Measurements from ENCODE around the gene SV2B.
A peak's percentile ranks its signal among the peaks of the same experiment; 100 is the strongest.

Gene SV2B

DNA sequence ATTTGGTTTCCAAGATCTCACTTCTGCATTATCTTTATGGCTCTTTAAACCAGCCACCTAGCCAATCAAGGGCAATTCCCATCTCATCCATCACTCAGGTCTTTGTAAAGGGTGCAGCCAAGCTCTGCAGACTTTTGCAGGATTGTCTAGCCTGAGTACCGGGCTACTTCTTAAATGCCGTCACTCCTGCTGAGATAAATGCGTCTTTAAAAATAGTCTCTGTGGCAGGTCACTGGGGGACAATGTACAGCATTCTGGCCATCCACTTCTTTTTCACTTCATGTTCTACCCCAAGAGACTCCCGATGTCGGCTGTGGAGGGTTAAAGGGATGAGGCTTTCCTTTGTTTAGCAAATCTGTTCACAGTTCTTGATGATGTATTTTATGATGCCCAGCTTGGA lies 194.7 kb downstream of the SV2B start:
- DNase-seq (ENCODE audit: low read depth), result no peak
- TF ChIP-seq, protein P1, sequence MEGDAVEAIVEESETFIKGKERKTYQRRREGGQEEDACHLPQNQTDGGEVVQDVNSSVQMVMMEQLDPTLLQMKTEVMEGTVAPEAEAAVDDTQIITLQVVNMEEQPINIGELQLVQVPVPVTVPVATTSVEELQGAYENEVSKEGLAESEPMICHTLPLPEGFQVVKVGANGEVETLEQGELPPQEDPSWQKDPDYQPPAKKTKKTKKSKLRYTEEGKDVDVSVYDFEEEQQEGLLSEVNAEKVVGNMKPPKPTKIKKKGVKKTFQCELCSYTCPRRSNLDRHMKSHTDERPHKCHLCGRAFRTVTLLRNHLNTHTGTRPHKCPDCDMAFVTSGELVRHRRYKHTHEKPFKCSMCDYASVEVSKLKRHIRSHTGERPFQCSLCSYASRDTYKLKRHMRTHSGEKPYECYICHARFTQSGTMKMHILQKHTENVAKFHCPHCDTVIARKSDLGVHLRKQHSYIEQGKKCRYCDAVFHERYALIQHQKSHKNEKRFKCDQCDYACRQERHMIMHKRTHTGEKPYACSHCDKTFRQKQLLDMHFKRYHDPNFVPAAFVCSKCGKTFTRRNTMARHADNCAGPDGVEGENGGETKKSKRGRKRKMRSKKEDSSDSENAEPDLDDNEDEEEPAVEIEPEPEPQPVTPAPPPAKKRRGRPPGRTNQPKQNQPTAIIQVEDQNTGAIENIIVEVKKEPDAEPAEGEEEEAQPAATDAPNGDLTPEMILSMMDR (IDR thresholded peaks at IDR 0.05; ENCODE audit: low read depth, low read length, missing control alignments), result no peak
- H3K4me3 ChIP-seq (ENCODE audit: low read depth, low read length), result no peak overlapping the region

- H3K4me3 ChIP-seq (ENCODE audit: low read depth, low read length), result no peak overlapping the region
- DNase-seq (ENCODE audit: low read depth), result no peak
- TF ChIP-seq, protein P1 (IDR thresholded peaks at IDR 0.05; ENCODE audit: low read depth, low read length, missing control alignments), result no peak
Measured at GRCh38 chr15:91298101-91298500, 198.0 kb downstream of the SV2B start.

- no peak overlapping the region for H3K4me3 ChIP-seq (ENCODE audit: low read depth, low read length)
- TF ChIP-seq, protein P1 (IDR thresholded peaks at IDR 0.05; ENCODE audit: low read depth, low read length, missing control alignments), result peak; percentile 74
- peak; percentile 8 for DNase-seq (ENCODE audit: low read depth)
Measured at GRCh38 chr15:91302588-91303439, 202.8 kb downstream of the SV2B start.

GRCh38 chr15:91304210-91304609 lies 204.2 kb downstream of the SV2B start:
- DNase-seq (ENCODE audit: low read depth), result no peak
- TF ChIP-seq, protein P1 (IDR thresholded peaks at IDR 0.05; ENCODE audit: low read depth, low read length, missing control alignments), result no peak
- H3K4me3 ChIP-seq (ENCODE audit: low read depth, low read length), result no peak overlapping the region

DNA sequence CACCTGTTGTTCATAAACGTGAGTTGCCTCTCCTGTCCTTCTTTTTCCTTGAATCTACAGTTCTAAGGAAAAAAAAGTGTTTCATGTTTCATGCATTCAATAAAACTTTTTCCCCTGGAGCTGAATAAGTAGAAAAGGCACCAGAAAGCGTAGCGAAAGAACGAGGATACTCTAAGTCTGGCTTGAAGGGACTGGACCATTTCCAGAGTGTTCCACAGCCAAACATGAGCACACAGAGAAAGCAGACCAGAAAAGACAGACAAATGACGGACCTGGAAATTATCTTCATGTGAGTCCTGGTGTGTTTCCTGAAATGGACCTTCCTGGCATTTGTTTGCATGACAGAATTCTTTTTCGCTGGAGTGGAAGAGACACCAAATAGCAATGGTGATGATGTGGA lies 204.7 kb downstream of the SV2B start:
- TF ChIP-seq, protein P1 (IDR thresholded peaks at IDR 0.05; ENCODE audit: low read depth, low read length, missing control alignments), result no peak

GRCh38 chr15:91306144-91306543 lies 206.1 kb downstream of the SV2B start:
- no peak for DNase-seq (ENCODE audit: low read depth)
- TF ChIP-seq, protein P1 (IDR thresholded peaks at IDR 0.05; ENCODE audit: low read depth, low read length, missing control alignments), result no peak
- no peak overlapping the region for H3K4me3 ChIP-seq (ENCODE audit: low read depth, low read length)

More for the DNA sequence above, 204.7 kb downstream of the SV2B start:
- H3K4me3 ChIP-seq (ENCODE audit: low read depth, low read length), result no peak overlapping the region
- DNase-seq (ENCODE audit: low read depth), result no peak

DNA sequence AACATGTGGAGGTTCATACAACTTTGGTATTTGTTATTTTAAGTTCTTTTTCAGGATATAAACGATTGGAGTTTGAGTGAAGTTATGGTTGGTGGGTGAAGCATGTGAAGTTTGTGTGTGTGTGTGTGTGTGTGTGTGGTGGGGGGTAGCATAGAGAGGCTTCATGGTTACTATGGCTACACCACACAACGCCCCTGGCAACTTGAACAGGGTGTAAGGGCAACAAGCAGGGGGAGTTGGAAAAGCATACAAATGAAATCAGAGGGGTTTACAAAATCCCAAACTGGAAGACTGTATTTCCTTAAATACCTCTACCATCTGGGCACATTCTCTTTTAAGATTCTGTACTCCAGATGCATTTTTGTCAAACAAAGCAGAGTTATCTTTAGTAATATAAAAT lies 207.5 kb downstream of the SV2B start:
- TF ChIP-seq, protein P1 (IDR thresholded peaks at IDR 0.05; ENCODE audit: low read depth, low read length, missing control alignments), result no peak
- no peak overlapping the region for H3K4me3 ChIP-seq (ENCODE audit: low read depth, low read length)
- DNase-seq (ENCODE audit: low read depth), result no peak

All from GM12864 (cell line).